GM12878 (cell line): ENCODE measurements around the gene PLS3. TPM values are rescaled to one million over a fixed set of nuclear protein-coding genes. Genes with fewer than 3 reads are reported as not detected.
A peak's percentile ranks its signal among the peaks of the same experiment; 100 is the strongest.

ENCODE experiments used
- ATAC-seq: fragments of 200-7000 bp; cut with Tn5 transposase; 3 replicates; pipeline ENCODE4 v1.9.1; 2020; ENCODE audit warnings: mild to moderate bottlenecking, moderate library complexity
- BruUV-seq: library from RNA; stranded (reverse); fragments of 400-500 nt; replicated peaks from 2 replicates; lab custom pipeline; 2021; lab: Mats Ljungman, UMichigan
- CTCF ChIA-PET: fragments of 300-600 bp; sonication (Branson Sonifier 250); formaldehyde crosslinking; extraction: SDS; loops from one replicate; lab custom pipeline; 2021; ENCODE audit warnings: inconsistent platforms; lab: Yijun Ruan, JAX
- POLR2A ChIA-PET: fragments of 350-600 bp; formaldehyde crosslinking; extraction: SDS; loops from one replicate; lab custom pipeline; 2021; ENCODE audit warnings: inconsistent platforms; lab: Charles Lee
- RAD21 ChIA-PET: fragments of 300-600 bp; sonication (Branson Sonifier 250); formaldehyde crosslinking; loops from one replicate; lab custom pipeline; 2023; ENCODE audit warnings: antibody characterized with exemption; ENCODE audit not compliant: unreplicated experiment; lab: Charles Lee
- SMC1A ChIA-PET: fragments of 300-600 bp; sonication (Branson Sonifier 250); formaldehyde crosslinking; loops from one replicate; lab custom pipeline; 2023; ENCODE audit not compliant: unreplicated experiment, uncharacterized antibody; lab: Charles Lee
- DNase-seq: peaks from one replicate; pipeline ENCODE4 v3.0.0-alpha.2; 2011; ENCODE audit warnings: low read depth, low spot score
- FAIRE-seq: peaks from 3 replicates; lab custom pipeline; 2011; peaks lifted over from hg19 to GRCh38; lab: Jason Lieb, UNC
- H2AFZ ChIP-seq: 2 replicates; pipeline ENCODE4 v1.6.0; 2011; ENCODE audit warnings: low read depth, low read length, control low read depth; ENCODE audit not compliant: control insufficient read depth
- H3K27ac ChIP-seq: 2 replicates; pipeline ENCODE4 v1.5.1; 2011; ENCODE audit warnings: control low read depth; ENCODE audit not compliant: control insufficient read depth, insufficient read depth
- H3K27me3 ChIP-seq, 2 experiments: replicated peaks in 1 of 2; 2 replicates each; pipeline versions ENCODE4 v1.6.0 to v1.6.1; 2011; ENCODE audit warnings: low read length in 1 of 2; ENCODE audit not compliant: control insufficient read depth in 2 of 2, insufficient read depth in 2 of 2
- H3K36me3 ChIP-seq, 2 experiments: 2 replicates each; pipeline ENCODE4 v1.5.1; 2011; ENCODE audit warnings: low read length in 1 of 2; ENCODE audit not compliant: control insufficient read depth in 2 of 2, insufficient read depth in 2 of 2
- H3K4me1 ChIP-seq: 2 replicates; pipeline ENCODE4 v1.6.1; 2011; ENCODE audit warnings: mild to moderate bottlenecking, low read length, moderate library complexity, mixed read lengths; ENCODE audit not compliant: control insufficient read depth, insufficient read depth
- H3K4me2 ChIP-seq: 2 replicates; pipeline ENCODE4 v1.6.0; 2011; ENCODE audit warnings: control low read depth; ENCODE audit not compliant: control insufficient read depth, insufficient read depth
- H3K4me3 ChIP-seq: fragments of 200-600 bp; sonication (generic); 2 replicates; pipeline ENCODE4 v1.5.1; 2016
- H3K79me2 ChIP-seq: 2 replicates; pipeline ENCODE4 v1.6.0; 2011; ENCODE audit warnings: low read length; ENCODE audit not compliant: control insufficient read depth, insufficient read depth
- H3K9ac ChIP-seq: 2 replicates; pipeline ENCODE4 v1.8.0; 2011; ENCODE audit warnings: low read length, control low read depth, mixed read lengths; ENCODE audit not compliant: control insufficient read depth, insufficient read depth
- H3K9me3 ChIP-seq: replicated peaks from 3 replicates; pipeline ENCODE4 v1.5.1; 2011; ENCODE audit warnings: mild to moderate bottlenecking, low read length; ENCODE audit not compliant: control insufficient read depth, insufficient read depth
- H4K20me1 ChIP-seq: 2 replicates; pipeline ENCODE4 v1.6.0; 2011; ENCODE audit not compliant: control insufficient read depth, insufficient read depth
- ASH2L ChIP-seq: fragments of 300-600, 200-600 bp; sonication (generic); IDR thresholded peaks from 2 replicates; pipeline ENCODE4 v1.6.1; 2017; ENCODE audit warnings: low read depth, mild to moderate bottlenecking, borderline replicate concordance
- CHD2 ChIP-seq: IDR thresholded peaks from 2 replicates; pipeline ENCODE4 v1.6.1; 2011; ENCODE audit warnings: low read depth, low read length, improper control_type of control experiment, borderline replicate concordance
- EGR1 ChIP-seq, 2 experiments: IDR thresholded peaks; 1 replicate in 1 of 2; 2 replicates in 1 of 2; pipeline ENCODE4 v1.6.1; 2011 to 2012; ENCODE audit warnings: low read depth in 2 of 2, low read length in 2 of 2, borderline replicate concordance in 1 of 2, mild to moderate bottlenecking in 1 of 2, moderate library complexity in 1 of 2
- FOXM1 ChIP-seq: IDR thresholded peaks from 2 replicates; pipeline ENCODE4 v1.6.1; 2012; ENCODE audit warnings: low read depth, mild to moderate bottlenecking, inconsistent platforms, low read length, moderate library complexity
- IKZF2 ChIP-seq, 2 experiments: fragments of 450-650 bp; IDR thresholded peaks; 2 replicates each; pipeline ENCODE4 v1.6.1; 2017; ENCODE audit warnings: mild to moderate bottlenecking in 2 of 2, moderate library complexity in 2 of 2
- NBN ChIP-seq: fragments of 450-650 bp; IDR thresholded peaks from 2 replicates; pipeline ENCODE4 v1.6.1; 2016
- NFYA ChIP-seq: IDR thresholded peaks from 2 replicates; pipeline ENCODE4 v1.6.1; 2011; ENCODE audit warnings: low read depth, mild to moderate bottlenecking, low read length, improper control_type of control experiment, borderline replicate concordance
- SMAD1 ChIP-seq: fragments of 450-650 bp; IDR thresholded peaks from 2 replicates; pipeline ENCODE4 v1.6.1; 2018; ENCODE audit warnings: mild to moderate bottlenecking, low read depth; ENCODE audit not compliant: partially characterized antibody
- TCF3 ChIP-seq: IDR thresholded peaks from 2 replicates; pipeline ENCODE4 v1.6.1; 2012; ENCODE audit warnings: low read depth, mild to moderate bottlenecking, low read length, borderline replicate concordance; ENCODE audit not compliant: insufficient read depth
- TCF7 ChIP-seq: IDR thresholded peaks from 2 replicates; pipeline ENCODE4 v1.6.1; 2014; ENCODE audit warnings: antibody characterized with exemption, borderline replicate concordance
- WGBS: methylation state at CpG from one replicate; pipeline ENCODE4 v1.1.6; 2016; ENCODE audit warnings: low lambda C conversion rate; ENCODE audit not compliant: insufficient replicate concordance, insufficient coverage; ENCODE audit errors: missing lambda C conversion rate; 5-methylcytosine and 5-hydroxymethylcytosine counted together
- in situ Hi-C: fragments of 300-500 bp; cut with MboI; formaldehyde crosslinking; loops from 9 replicates; pipeline ENCODE4 v1.14.3; 2018; ENCODE audit warnings: mixed read lengths
- intact Hi-C: fragments of 100-400 bp; cut with micrococcal nuclease; formaldehyde crosslinking; loops from one replicate; pipeline ENCODE4 v1.14.2; 2022; ENCODE audit not compliant: unreplicated experiment
- polyA plus RNA-seq, 11 experiments: library from polyadenylated mRNA; depleted of rRNA in 4 of 11; unstranded in 6 of 11; stranded (reverse) in 5 of 11; fragments of >200 nt; fragmentation: Nextera tagmentation in 4 of 11; fragmentation: Illumina TruSeq in 1 of 11; extraction: Ambion mirVana in 4 of 11; extraction: Trizol in 1 of 11; gene quantifications; 1 replicate in 1 of 11; 2 replicates in 10 of 11; pipeline versions ENCODE4 v1.2.1 to v1.2.3, GENCODE V29; 2011 to 2016; ENCODE audit warnings: inconsistent platforms in 2 of 11, missing spikeins in 2 of 11, low read depth in 1 of 11
- total RNA-seq, 4 experiments: library from RNA; depleted of rRNA in 3 of 4; stranded (reverse); fragments of >200 nt in 3 of 4; fragmentation: Illumina TruSeq in 1 of 4; extraction: Trizol in 1 of 4; gene quantifications; 2 replicates each; pipeline versions ENCODE4 v1.2.1 to v1.2.3, GENCODE V29; 2013 to 2021
- TF ChIP-seq, protein P1 (sequence below): fragments of 450-650 bp; IDR thresholded peaks from 2 replicates; pipeline ENCODE4 v1.6.1; 2017; ENCODE audit warnings: mild to moderate bottlenecking, moderate library complexity
- TF ChIP-seq, protein P2 (sequence below): fragments of 450-650 bp; IDR thresholded peaks from 2 replicates; pipeline ENCODE4 v1.6.1; 2018; ENCODE audit warnings: borderline replicate concordance, mild to moderate bottlenecking; ENCODE audit not compliant: partially characterized antibody
- TF ChIP-seq, protein P3 (sequence below): IDR thresholded peaks from 2 replicates; pipeline ENCODE4 v1.6.1; 2012; ENCODE audit warnings: low read depth, low read length, improper control_type of control experiment
- TF ChIP-seq, protein P4 (sequence below): IDR thresholded peaks from 2 replicates; pipeline ENCODE4 v1.6.1; 2012; ENCODE audit warnings: low read depth, low read length, improper control_type of control experiment

The PLS3 gene
- total and polyA plus RNA-seq, 10 of the 15 experiments (the other 5 are each of a cell fraction or from before 2014, with no cell fraction given), result 47.6 to 236 (median 174) TPM

DNA sequence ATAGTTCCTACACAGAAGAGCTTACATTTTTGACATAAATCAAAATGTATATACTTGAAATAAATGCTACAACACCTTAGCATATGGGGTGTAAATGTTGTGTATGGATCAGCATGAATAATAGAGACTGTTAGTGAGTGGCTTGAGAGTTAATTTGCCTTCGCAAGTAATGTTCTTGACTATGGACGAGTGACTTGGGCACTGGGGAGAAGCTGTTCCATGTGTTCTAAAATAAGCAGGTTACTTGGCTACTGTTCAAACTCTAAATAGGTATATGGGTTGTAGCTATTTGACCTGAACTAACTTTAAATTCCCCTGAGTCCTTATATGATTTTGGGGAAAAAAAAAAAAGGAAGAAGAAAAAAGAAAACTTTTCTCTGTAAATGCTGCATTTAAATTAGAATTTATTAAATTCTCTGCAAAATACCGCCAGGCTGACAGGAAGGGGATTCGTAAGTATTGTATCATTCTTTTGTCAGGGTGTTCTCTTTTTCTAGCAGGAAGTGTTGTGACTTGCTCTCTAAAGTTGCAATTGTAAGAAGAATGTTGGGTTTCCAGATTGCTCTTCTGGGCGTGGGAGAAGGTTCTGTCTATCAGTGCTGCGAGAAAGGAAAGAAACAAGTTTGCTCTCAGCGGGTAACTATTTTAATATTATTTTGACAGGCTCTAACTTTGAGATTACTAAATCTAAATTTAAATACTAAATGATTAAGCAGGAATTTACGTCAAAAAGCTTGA lies 32.2 kb downstream of the PLS3 start:
- no peaks in the 10 kb centered on the region for H3K27me3 ChIP-seq
- ChIA-PET POLR2A (interaction anchor here (0.8 to 3.2 kb wide), 6 partner anchors 10 to 34 kb away, joined by 3 to 14 read pairs (median 4); no protein-coding TSS in a partner anchor), CTCF (interaction anchor here (0.8 to 2.6 kb wide), 4 partner anchors 10 to 50 kb away, joined by 3 to 10 read pairs (median 6); no protein-coding TSS in a partner anchor), RAD21 (interaction anchor here (0.9 to 6.0 kb wide), 7 partner anchors 10 to 263 kb away, joined by 3 to 38 read pairs (median 3); no protein-coding TSS in a partner anchor), SMC1A (interaction anchor here (0.6 to 6.4 kb wide), 10 partner anchors 9 to 266 kb away, joined by 3 to 49 read pairs (median 6); partner anchors contain the start of gene PLS3)
- in situ Hi-C loops, result no loop called here
- intact Hi-C loops, result no loop called here
- no peaks in the 10 kb centered on the region for H3K9me3 ChIP-seq
- no peaks in the 10 kb centered on the region for H3K4me1 ChIP-seq
- no peak for DNase-seq
- H3K4me3 ChIP-seq, result no peak overlapping the region
- no TSS peak for BruUV-seq
- no peak overlapping the region for H3K9ac ChIP-seq
- no peaks in the 10 kb centered on the region for H3K79me2 ChIP-seq
- no peak overlapping the region for H3K4me2 ChIP-seq
- H4K20me1 ChIP-seq, result no peaks in the 10 kb centered on the region
- no peak overlapping the region for H3K27ac ChIP-seq
- FAIRE-seq, result no peak
- TF ChIP-seq ASH2L, result no peak
- TF ChIP-seq CHD2, result no peak
- no peak for TF ChIP-seq TCF3
- TF ChIP-seq TCF7, result no peak
- TF ChIP-seq FOXM1, result no peak
- TF ChIP-seq, protein P1, sequence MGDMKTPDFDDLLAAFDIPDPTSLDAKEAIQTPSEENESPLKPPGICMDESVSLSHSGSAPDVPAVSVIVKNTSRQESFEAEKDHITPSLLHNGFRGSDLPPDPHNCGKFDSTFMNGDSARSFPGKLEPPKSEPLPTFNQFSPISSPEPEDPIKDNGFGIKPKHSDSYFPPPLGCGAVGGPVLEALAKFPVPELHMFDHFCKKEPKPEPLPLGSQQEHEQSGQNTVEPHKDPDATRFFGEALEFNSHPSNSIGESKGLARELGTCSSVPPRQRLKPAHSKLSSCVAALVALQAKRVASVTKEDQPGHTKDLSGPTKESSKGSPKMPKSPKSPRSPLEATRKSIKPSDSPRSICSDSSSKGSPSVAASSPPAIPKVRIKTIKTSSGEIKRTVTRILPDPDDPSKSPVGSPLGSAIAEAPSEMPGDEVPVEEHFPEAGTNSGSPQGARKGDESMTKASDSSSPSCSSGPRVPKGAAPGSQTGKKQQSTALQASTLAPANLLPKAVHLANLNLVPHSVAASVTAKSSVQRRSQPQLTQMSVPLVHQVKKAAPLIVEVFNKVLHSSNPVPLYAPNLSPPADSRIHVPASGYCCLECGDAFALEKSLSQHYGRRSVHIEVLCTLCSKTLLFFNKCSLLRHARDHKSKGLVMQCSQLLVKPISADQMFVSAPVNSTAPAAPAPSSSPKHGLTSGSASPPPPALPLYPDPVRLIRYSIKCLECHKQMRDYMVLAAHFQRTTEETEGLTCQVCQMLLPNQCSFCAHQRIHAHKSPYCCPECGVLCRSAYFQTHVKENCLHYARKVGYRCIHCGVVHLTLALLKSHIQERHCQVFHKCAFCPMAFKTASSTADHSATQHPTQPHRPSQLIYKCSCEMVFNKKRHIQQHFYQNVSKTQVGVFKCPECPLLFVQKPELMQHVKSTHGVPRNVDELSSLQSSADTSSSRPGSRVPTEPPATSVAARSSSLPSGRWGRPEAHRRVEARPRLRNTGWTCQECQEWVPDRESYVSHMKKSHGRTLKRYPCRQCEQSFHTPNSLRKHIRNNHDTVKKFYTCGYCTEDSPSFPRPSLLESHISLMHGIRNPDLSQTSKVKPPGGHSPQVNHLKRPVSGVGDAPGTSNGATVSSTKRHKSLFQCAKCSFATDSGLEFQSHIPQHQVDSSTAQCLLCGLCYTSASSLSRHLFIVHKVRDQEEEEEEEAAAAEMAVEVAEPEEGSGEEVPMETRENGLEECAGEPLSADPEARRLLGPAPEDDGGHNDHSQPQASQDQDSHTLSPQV, result no peak
- TF ChIP-seq IKZF2 (IDR thresholded peaks at IDR 0.05), result no peak
- TF ChIP-seq, protein P2, sequence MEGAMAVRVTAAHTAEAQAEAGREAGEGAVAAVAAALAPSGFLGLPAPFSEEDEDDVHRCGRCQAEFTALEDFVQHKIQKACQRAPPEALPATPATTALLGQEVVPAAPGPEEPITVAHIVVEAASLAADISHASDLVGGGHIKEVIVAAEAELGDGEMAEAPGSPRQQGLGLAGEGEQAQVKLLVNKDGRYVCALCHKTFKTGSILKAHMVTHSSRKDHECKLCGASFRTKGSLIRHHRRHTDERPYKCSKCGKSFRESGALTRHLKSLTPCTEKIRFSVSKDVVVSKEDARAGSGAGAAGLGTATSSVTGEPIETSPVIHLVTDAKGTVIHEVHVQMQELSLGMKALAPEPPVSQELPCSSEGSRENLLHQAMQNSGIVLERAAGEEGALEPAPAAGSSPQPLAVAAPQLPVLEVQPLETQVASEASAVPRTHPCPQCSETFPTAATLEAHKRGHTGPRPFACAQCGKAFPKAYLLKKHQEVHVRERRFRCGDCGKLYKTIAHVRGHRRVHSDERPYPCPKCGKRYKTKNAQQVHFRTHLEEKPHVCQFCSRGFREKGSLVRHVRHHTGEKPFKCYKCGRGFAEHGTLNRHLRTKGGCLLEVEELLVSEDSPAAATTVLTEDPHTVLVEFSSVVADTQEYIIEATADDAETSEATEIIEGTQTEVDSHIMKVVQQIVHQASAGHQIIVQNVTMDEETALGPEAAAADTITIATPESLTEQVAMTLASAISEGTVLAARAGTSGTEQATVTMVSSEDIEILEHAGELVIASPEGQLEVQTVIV, result no peak
- TF ChIP-seq, protein P3, sequence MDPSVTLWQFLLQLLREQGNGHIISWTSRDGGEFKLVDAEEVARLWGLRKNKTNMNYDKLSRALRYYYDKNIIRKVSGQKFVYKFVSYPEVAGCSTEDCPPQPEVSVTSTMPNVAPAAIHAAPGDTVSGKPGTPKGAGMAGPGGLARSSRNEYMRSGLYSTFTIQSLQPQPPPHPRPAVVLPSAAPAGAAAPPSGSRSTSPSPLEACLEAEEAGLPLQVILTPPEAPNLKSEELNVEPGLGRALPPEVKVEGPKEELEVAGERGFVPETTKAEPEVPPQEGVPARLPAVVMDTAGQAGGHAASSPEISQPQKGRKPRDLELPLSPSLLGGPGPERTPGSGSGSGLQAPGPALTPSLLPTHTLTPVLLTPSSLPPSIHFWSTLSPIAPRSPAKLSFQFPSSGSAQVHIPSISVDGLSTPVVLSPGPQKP, result no peak
- no peak for TF ChIP-seq NBN
- TF ChIP-seq NFYA, result no peak
- TF ChIP-seq, protein P4, sequence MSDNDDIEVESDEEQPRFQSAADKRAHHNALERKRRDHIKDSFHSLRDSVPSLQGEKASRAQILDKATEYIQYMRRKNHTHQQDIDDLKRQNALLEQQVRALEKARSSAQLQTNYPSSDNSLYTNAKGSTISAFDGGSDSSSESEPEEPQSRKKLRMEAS, result no peak
- TF ChIP-seq SMAD1, result no peak
- TF ChIP-seq EGR1 (IDR thresholded peaks at IDR 0.05; ENCODE audit: borderline replicate concordance in 1 of 2, low read depth in 2 of 2, low read length in 2 of 2), result no peak
- no peak overlapping the region for H2AFZ ChIP-seq
- H3K36me3 ChIP-seq, result no peaks in the 10 kb centered on the region
- WGBS, result 7% methylated on average over 8 of the region's 8 CpGs
- ATAC-seq, result peak; percentile 22; the same call in 2 of the 3 replicates
